Right lobe of liver (tissue), 4 donors: ENCODE data around the gene MCF2L2.

Experiments
- POLR2A ChIP-seq: fragments of 450-650 bp; IDR thresholded peaks from one replicate; pipeline ENCODE4 v1.6.1; 2017; ENCODE audit warnings: antibody characterized with exemption, mild to moderate bottlenecking
- TF ChIP-seq, protein P1 (sequence below), 4 donors: fragments of 200-600 bp in 3 of 4; fragments of 450-650 bp in 1 of 4; IDR thresholded peaks; one replicate each; pipeline versions ENCODE4 v1.5.1 to v1.8.0; 2016 to 2022; ENCODE audit warnings: antibody characterized with exemption in 4 of 4, mild to moderate bottlenecking in 2 of 4
- donor health status: DM: no; HTN: no; CAD: no.
- donor health status: DM: no; HTN: no; CAD: no.
- donor health status: DM: no; HTN: yes; CAD: no.

DNA sequence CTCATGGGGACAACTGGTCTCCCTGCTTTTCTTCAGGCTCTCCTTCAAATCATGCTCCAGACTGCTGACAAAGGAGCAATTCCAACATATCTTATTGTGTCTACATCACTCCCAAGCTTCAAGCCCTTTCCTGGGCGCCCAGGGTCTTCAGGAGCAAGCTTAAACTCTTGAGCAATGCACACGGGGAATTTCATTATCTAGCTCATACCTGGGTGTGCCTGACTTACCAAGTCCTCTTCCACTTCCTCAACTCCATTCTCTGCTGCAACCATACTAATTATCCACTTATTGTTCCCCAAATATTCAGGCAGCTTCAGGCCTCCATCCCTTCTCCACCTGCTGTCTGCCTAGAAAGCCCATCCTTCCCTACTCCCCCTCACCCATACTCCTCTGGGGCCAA is 124.7 kb downstream of the MCF2L2 start:
- TF ChIP-seq POLR2A = no peak
- TF ChIP-seq, protein P1, sequence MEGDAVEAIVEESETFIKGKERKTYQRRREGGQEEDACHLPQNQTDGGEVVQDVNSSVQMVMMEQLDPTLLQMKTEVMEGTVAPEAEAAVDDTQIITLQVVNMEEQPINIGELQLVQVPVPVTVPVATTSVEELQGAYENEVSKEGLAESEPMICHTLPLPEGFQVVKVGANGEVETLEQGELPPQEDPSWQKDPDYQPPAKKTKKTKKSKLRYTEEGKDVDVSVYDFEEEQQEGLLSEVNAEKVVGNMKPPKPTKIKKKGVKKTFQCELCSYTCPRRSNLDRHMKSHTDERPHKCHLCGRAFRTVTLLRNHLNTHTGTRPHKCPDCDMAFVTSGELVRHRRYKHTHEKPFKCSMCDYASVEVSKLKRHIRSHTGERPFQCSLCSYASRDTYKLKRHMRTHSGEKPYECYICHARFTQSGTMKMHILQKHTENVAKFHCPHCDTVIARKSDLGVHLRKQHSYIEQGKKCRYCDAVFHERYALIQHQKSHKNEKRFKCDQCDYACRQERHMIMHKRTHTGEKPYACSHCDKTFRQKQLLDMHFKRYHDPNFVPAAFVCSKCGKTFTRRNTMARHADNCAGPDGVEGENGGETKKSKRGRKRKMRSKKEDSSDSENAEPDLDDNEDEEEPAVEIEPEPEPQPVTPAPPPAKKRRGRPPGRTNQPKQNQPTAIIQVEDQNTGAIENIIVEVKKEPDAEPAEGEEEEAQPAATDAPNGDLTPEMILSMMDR (IDR thresholded peaks at IDR 0.05) = no peak
